Nephron (organoid): ENCODE results near the gene SLC34A1.

Experiments
- H3K27ac Mint-ChIP-seq, 3 experiments: 2 replicates each; pipeline ENCODE4 v1.8.0; 2020; ENCODE audit warnings: mixed read lengths in 3 of 3, mild to moderate bottlenecking in 2 of 3, moderate library complexity in 1 of 3
- H3K27me3 Mint-ChIP-seq: 2 replicates; pipeline ENCODE4 v1.8.0; 2021; ENCODE audit warnings: low read depth, mild to moderate bottlenecking, moderate library complexity, mixed read lengths
- H3K36me3 Mint-ChIP-seq: 2 replicates; pipeline ENCODE4 v1.8.0; 2020; ENCODE audit warnings: low read depth, mixed read lengths
- H3K4me1 Mint-ChIP-seq: 2 replicates; pipeline ENCODE4 v1.8.0; 2020; ENCODE audit warnings: mixed read lengths
- H3K4me3 Mint-ChIP-seq, 3 experiments: 2 replicates each; pipeline ENCODE4 v1.8.0; 2020; ENCODE audit warnings: mild to moderate bottlenecking in 3 of 3, mixed read lengths in 3 of 3, moderate library complexity in 2 of 3
- H3K9me3 Mint-ChIP-seq: 2 replicates; pipeline ENCODE4 v1.8.0; 2020; ENCODE audit warnings: mixed read lengths
- CTCF ChIP-seq, 3 experiments: fragments of 200-600 bp; sonication (generic); IDR thresholded peaks; one replicate each; pipeline ENCODE4 v1.5.0; 2021; ENCODE audit warnings: antibody characterized with exemption in 3 of 3; ENCODE audit not compliant: unreplicated experiment in 3 of 3

The SLC34A1 gene

GRCh38 chr5:177385720-177386119 lies 1.5 kb downstream of the SLC34A1 start:
- H3K27ac Mint-ChIP-seq, result no peak overlapping the region
- H3K27me3 Mint-ChIP-seq, result peaks cover 26% of the 10 kb centered on the region
- no peak overlapping the region for H3K4me3 Mint-ChIP-seq
- peaks cover 24% of the 10 kb centered on the region for H3K4me1 Mint-ChIP-seq
- H3K36me3 Mint-ChIP-seq, result no peaks in the 10 kb centered on the region
- TF ChIP-seq CTCF (IDR thresholded peaks at IDR 0.05; ENCODE audit: unreplicated experiment in 3 of 3), result no peak
- peaks cover 2% of the 10 kb centered on the region for H3K9me3 Mint-ChIP-seq

GRCh38 chr5:177386542-177386941 lies 2.3 kb downstream of the SLC34A1 start:
- TF ChIP-seq CTCF (IDR thresholded peaks at IDR 0.05; ENCODE audit: unreplicated experiment in 3 of 3), result no peak
- peaks cover 2% of the 10 kb centered on the region for H3K9me3 Mint-ChIP-seq
- H3K4me3 Mint-ChIP-seq, result no peak overlapping the region
- H3K4me1 Mint-ChIP-seq, result peaks cover 18% of the 10 kb centered on the region
- no peak overlapping the region for H3K27ac Mint-ChIP-seq
- no peaks in the 10 kb centered on the region for H3K36me3 Mint-ChIP-seq
- H3K27me3 Mint-ChIP-seq, result peaks cover 22% of the 10 kb centered on the region

DNA sequence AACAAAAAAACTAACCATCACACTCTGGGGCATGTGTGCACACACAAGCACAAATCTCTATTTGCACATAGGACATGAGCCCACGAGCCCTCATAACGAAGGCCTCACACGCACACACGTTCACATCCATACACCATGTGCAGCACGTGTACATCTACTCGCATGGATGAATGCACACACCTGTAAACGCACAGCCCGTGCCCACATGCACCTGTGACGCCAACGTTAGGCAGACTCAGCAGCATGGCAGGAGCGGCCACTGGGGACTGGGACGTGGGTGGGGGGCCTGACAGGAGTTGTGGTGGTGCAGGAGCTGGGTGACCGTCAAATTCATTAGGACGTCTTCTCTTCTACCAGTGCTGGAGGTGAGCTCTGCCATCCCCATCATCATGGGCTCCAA lies 3.2 kb downstream of the SLC34A1 start:
- H3K36me3 Mint-ChIP-seq, result no peaks in the 10 kb centered on the region
- peaks cover 2% of the 10 kb centered on the region for H3K9me3 Mint-ChIP-seq
- H3K4me1 Mint-ChIP-seq, result peaks cover 16% of the 10 kb centered on the region
- H3K4me3 Mint-ChIP-seq, result peak overlapping the region in 1 of 3 experiments; percentile 23
- no peak for TF ChIP-seq CTCF (IDR thresholded peaks at IDR 0.05; ENCODE audit: unreplicated experiment in 3 of 3)
- H3K27me3 Mint-ChIP-seq, result peaks cover 21% of the 10 kb centered on the region
- H3K27ac Mint-ChIP-seq, result no peak overlapping the region

DNA sequence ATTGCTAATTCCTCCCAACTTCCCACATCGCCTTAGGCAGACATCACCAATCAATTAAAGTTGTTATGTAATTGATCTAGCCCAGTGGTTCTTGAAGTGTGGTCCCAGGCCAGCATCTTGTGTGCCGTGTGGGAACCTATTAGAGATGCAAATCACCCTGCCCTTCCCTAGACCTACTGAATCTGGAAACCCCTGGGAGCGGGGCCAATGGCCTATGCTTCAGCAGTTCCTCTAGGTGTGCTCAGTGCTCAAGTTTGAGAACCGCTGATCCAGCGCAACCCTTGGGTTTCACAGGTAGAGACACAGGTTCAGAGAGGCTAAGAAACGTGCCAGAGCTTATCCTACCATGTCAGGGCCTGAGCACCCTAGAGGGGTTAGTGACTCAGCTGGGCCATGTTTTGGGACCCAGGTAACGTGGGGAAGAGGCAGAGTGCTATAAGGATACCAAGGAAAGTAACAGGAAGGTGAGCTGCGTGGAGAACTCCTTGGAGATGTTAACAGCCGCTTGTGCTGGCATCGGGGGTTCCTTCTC lies 4.4 kb downstream of the SLC34A1 start:
- Mint-ChIP-seq H3K4me3 (no peak overlapping the region), H3K36me3 (no peaks in the 10 kb centered on the region), H3K9me3 (peaks cover 2% of the 10 kb centered on the region), H3K27me3 (peaks cover 18% of the 10 kb centered on the region), H3K27ac (peak overlapping the region in 2 of 3 experiments; percentile 8 to 72), H3K4me1 (peaks cover 12% of the 10 kb centered on the region)
- TF ChIP-seq CTCF (IDR thresholded peaks at IDR 0.05; ENCODE audit: unreplicated experiment in 3 of 3), result no peak

DNA sequence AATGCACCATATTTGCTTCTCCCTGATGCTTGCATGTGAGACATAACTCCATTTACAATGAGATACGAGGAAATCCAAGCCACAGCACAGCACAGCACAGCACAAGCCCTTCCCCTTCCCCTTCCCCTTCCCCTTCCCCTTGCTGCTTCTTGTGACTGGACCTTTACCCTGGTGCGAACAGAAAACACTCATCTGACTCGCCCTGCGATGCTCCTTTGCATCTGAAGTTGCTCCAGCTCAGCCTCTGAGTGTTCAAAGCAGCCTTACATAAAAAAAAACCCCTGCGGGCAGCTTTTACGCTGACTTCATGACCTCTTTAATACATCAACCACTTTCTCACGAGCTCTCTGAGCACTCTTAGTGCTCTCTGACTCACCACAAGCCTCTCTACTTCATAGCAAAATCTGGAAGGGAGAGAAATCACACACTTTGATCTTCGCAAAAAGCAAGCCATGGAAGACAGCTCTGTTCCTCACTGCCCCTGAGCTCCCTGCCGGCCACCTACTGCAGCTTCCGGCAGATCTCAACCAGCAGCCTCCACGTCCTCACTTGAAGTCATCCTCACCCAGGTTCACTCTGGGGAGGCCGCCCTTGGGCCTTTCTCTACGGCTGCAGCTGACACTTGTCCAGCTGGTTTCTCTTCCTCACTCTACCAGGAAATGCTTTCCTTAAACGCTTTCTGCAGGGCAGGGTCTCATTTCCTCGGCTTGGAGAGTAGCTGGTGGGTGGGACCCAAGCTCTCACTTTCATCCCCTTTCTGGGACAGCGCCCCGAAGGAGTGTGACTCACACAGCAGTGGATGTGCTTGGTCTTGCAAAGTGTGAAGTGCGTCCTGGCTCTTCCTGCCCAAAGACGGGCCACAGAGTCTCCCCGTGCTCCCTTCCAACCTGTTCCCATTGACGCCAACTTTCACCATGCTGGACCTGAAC lies 5.3 kb downstream of the SLC34A1 start:
- Mint-ChIP-seq H3K36me3 (no peaks in the 10 kb centered on the region), H3K9me3 (peaks cover 2% of the 10 kb centered on the region), H3K27ac (peak overlapping the region; percentile 19 to 75 (median 72)), H3K4me3 (peak overlapping the region in 1 of 3 experiments; percentile 1), H3K4me1 (peaks cover 12% of the 10 kb centered on the region), H3K27me3 (peaks cover 14% of the 10 kb centered on the region)
- no peak for TF ChIP-seq CTCF (IDR thresholded peaks at IDR 0.05; ENCODE audit: unreplicated experiment in 3 of 3)
